GM06990 (cell line): ENCODE data around the gene PRKCE.

Source experiments
- DNase-seq: peaks from one replicate; pipeline ENCODE4 v3.0.0-alpha.2; 2011; ENCODE audit not compliant: insufficient read length; ENCODE audit errors: extremely low read depth
- H3K27me3 ChIP-seq: replicated peaks from 2 replicates; pipeline ENCODE4 v1.6.0; 2011; ENCODE audit warnings: low read length; ENCODE audit not compliant: control insufficient read depth, insufficient read depth
- H3K36me3 ChIP-seq: 2 replicates; pipeline ENCODE4 v1.5.1; 2011; ENCODE audit warnings: low read length; ENCODE audit not compliant: control insufficient read depth, insufficient read depth
- H3K4me3 ChIP-seq: replicated peaks from 2 replicates; pipeline ENCODE4 v1.5.1; 2011; ENCODE audit warnings: low read depth, mild to moderate bottlenecking, control low read depth, low read length
- TF ChIP-seq, protein P1 (sequence below): IDR thresholded peaks from 2 replicates; pipeline ENCODE4 v1.5.1; 2011; ENCODE audit warnings: low read length, control low read depth, mild to moderate bottlenecking, inconsistent platforms; ENCODE audit not compliant: insufficient read depth, poor library complexity, severe bottlenecking

The PRKCE gene

GRCh38 chr2:46116150-46116549 lies 464.7 kb downstream of the PRKCE start:
- no peak overlapping the region for H3K4me3 ChIP-seq
- DNase-seq: no peak
- no peaks in the 10 kb centered on the region for H3K36me3 ChIP-seq
- no peaks in the 10 kb centered on the region for H3K27me3 ChIP-seq
- TF ChIP-seq, protein P1, sequence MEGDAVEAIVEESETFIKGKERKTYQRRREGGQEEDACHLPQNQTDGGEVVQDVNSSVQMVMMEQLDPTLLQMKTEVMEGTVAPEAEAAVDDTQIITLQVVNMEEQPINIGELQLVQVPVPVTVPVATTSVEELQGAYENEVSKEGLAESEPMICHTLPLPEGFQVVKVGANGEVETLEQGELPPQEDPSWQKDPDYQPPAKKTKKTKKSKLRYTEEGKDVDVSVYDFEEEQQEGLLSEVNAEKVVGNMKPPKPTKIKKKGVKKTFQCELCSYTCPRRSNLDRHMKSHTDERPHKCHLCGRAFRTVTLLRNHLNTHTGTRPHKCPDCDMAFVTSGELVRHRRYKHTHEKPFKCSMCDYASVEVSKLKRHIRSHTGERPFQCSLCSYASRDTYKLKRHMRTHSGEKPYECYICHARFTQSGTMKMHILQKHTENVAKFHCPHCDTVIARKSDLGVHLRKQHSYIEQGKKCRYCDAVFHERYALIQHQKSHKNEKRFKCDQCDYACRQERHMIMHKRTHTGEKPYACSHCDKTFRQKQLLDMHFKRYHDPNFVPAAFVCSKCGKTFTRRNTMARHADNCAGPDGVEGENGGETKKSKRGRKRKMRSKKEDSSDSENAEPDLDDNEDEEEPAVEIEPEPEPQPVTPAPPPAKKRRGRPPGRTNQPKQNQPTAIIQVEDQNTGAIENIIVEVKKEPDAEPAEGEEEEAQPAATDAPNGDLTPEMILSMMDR: no peak

DNA sequence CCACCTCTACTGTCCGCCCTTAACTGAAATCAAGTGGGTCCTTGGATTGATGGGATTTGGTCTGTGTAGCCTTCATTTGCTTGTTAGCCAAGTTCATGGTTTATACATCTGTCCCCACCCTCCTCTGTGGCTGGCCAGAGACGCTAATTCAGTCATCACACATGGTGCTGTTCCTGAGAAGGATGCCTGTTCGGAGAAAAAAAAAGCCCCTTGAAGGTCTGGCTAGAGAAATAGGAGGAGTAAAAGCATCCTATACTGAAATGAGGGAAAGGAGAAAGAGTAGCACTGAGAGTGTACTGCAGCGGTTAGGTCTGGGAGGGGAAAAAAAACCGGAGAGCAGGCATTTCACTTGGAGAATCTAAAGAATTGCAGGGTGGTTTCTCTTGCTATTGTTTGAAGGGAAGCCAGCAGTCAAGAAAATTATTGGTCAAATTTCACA lies 465.1 kb downstream of the PRKCE start:
- no peak overlapping the region for H3K4me3 ChIP-seq
- no peak for DNase-seq
- TF ChIP-seq, protein P1: no peak

GRCh38 chr2:46117379-46117778 lies 465.9 kb downstream of the PRKCE start:
- Histone ChIP-seq H3K4me3 (no peak overlapping the region), H3K27me3 (no peaks in the 10 kb centered on the region), H3K36me3 (no peaks in the 10 kb centered on the region)
- TF ChIP-seq, protein P1: no peak
- DNase-seq: no peak

More for the DNA sequence above, 465.1 kb downstream of the PRKCE start:
- H3K36me3 ChIP-seq: no peaks in the 10 kb centered on the region
- H3K27me3 ChIP-seq: no peaks in the 10 kb centered on the region

GRCh38 chr2:46117994-46118393 lies 466.5 kb downstream of the PRKCE start:
- TF ChIP-seq, protein P1: no peak
- H3K27me3 ChIP-seq: no peaks in the 10 kb centered on the region
- DNase-seq: no peak
- H3K36me3 ChIP-seq: no peaks in the 10 kb centered on the region
- H3K4me3 ChIP-seq: no peak overlapping the region

- DNase-seq: no peak
- H3K4me3 ChIP-seq: no peak overlapping the region
- H3K36me3 ChIP-seq: no peaks in the 10 kb centered on the region
- TF ChIP-seq, protein P1: no peak
- no peaks in the 10 kb centered on the region; the same call in 1 of the 2 replicates for H3K27me3 ChIP-seq
Measured at GRCh38 chr2:46118656-46119371, 467.3 kb downstream of the PRKCE start.
